ENCODE measurements around the gene CD68.
A peak's percentile ranks its signal among the peaks of the same experiment; 100 is the strongest.

The CD68 gene

GRCh38 chr17:7555320-7555948, 24.0 kb upstream of the CD68 start:
- no CpG with 5 or more reads among the region's 10 CpGs for WGBS (ENCODE audit: extremely low coverage, insufficient coverage, insufficient read length)
- no peak overlapping the region for H4K8ac ChIP-seq (ENCODE audit: low read depth, low read length)

GRCh38 chr17:7556627-7557026, 22.8 kb upstream of the CD68 start:
- no peak overlapping the region for H3K4me2 ChIP-seq (ENCODE audit: low read length)
- H3K23ac ChIP-seq (ENCODE audit: low read length), result no peak overlapping the region
- H3K27me3 ChIP-seq (ENCODE audit: insufficient read depth, low read length), result no peaks in the 10 kb centered on the region
- H3K18ac ChIP-seq (ENCODE audit: low read length), result no peak overlapping the region
- H2AFZ ChIP-seq (ENCODE audit: insufficient read depth, low read length, poor library complexity), result no peak overlapping the region
- no peak overlapping the region for H3K4me3 ChIP-seq (ENCODE audit: low read depth, low read length)
- peaks cover 3% of the 10 kb centered on the region for H3K79me2 ChIP-seq (ENCODE audit: control insufficient read depth, insufficient read depth, low read length, poor library complexity)
- peaks cover 6% of the 10 kb centered on the region for H3K79me1 ChIP-seq (ENCODE audit: low read length)
- H2AK5ac ChIP-seq (ENCODE audit: low read length), result no peak overlapping the region
- H3K9ac ChIP-seq (ENCODE audit: low read length), result no peak overlapping the region
- H3K14ac ChIP-seq (ENCODE audit: low read length), result no peak overlapping the region
- H3K4me1 ChIP-seq (ENCODE audit: control insufficient read depth in 1 of 2, insufficient read depth in 2 of 2, low read length in 2 of 2), result peaks cover 4 to 7% of the 10 kb centered on the region in 2 experiments
- no CpG with 5 or more reads among the region's 12 CpGs for WGBS (ENCODE audit: extremely low coverage, insufficient coverage, insufficient read length)
- no peaks in the 10 kb centered on the region for H3K36me3 ChIP-seq (ENCODE audit: control insufficient read depth in 1 of 2, insufficient read depth in 2 of 2, low read length in 2 of 2)
- H4K91ac ChIP-seq (ENCODE audit: low read depth, low read length), result no peak overlapping the region
- no peak overlapping the region for H2BK12ac ChIP-seq (ENCODE audit: low read length)
- no peak overlapping the region for H4K8ac ChIP-seq (ENCODE audit: low read depth, low read length)
- no peak overlapping the region for H2BK120ac ChIP-seq (ENCODE audit: insufficient read depth, low read length, poor library complexity)
- DNase-seq, result no peak
- H3K27ac ChIP-seq (ENCODE audit: low read depth, low read length), result no peak overlapping the region
- H2BK5ac ChIP-seq (ENCODE audit: low read depth, low read length, poor library complexity), result no peak overlapping the region
- H3K9me3 ChIP-seq (ENCODE audit: insufficient read depth, low read depth, low read length), result no peaks in the 10 kb centered on the region
- H4K12ac ChIP-seq (ENCODE audit: low read depth, low read length), result no peak overlapping the region
- H3K4ac ChIP-seq (ENCODE audit: low read depth, low read length), result no peak overlapping the region

More at GRCh38 chr17:7555320-7555948, 24.0 kb upstream of the CD68 start:
- Histone ChIP-seq H3K4me3 (ENCODE audit: low read depth, low read length) (no peak overlapping the region), H3K4ac (ENCODE audit: low read depth, low read length) (no peak overlapping the region), H3K79me2 (ENCODE audit: control insufficient read depth, insufficient read depth, low read length, poor library complexity) (no peaks in the 10 kb centered on the region), H3K4me2 (ENCODE audit: low read length) (no peak overlapping the region), H3K4me1 (ENCODE audit: control insufficient read depth in 1 of 2, insufficient read depth in 2 of 2, low read length in 2 of 2) (peaks cover 3 to 4% of the 10 kb centered on the region in 2 experiments), H2BK12ac (ENCODE audit: low read length) (no peak overlapping the region), H3K9me3 (ENCODE audit: insufficient read depth, low read depth, low read length) (no peaks in the 10 kb centered on the region), H3K27me3 (ENCODE audit: insufficient read depth, low read length) (no peaks in the 10 kb centered on the region), H3K27ac (ENCODE audit: low read depth, low read length) (no peak overlapping the region), H2AFZ (ENCODE audit: insufficient read depth, low read length, poor library complexity) (no peak overlapping the region), H3K9ac (ENCODE audit: low read length) (no peak overlapping the region), H3K23ac (ENCODE audit: low read length) (no peak overlapping the region), H2BK5ac (ENCODE audit: low read depth, low read length, poor library complexity) (no peak overlapping the region), H3K79me1 (ENCODE audit: low read length) (no peaks in the 10 kb centered on the region), H3K14ac (ENCODE audit: low read length) (no peak overlapping the region), H3K18ac (ENCODE audit: low read length) (no peak overlapping the region), H3K36me3 (ENCODE audit: control insufficient read depth in 1 of 2, insufficient read depth in 2 of 2, low read length in 2 of 2) (no peaks in the 10 kb centered on the region), H2BK120ac (ENCODE audit: insufficient read depth, low read length, poor library complexity) (no peak overlapping the region), H4K12ac (ENCODE audit: low read depth, low read length) (no peak overlapping the region), H4K91ac (ENCODE audit: low read depth, low read length) (no peak overlapping the region), H2AK5ac (ENCODE audit: low read length) (no peak overlapping the region)
- DNase-seq, result no peak

GRCh38 chr17:7557147-7557764, 22.2 kb upstream of the CD68 start:
- DNase-seq, result no peak
- Histone ChIP-seq H3K18ac (ENCODE audit: low read length) (no peak overlapping the region), H3K9me3 (ENCODE audit: insufficient read depth, low read depth, low read length) (no peaks in the 10 kb centered on the region), H2AFZ (ENCODE audit: insufficient read depth, low read length, poor library complexity) (no peak overlapping the region), H4K91ac (ENCODE audit: low read depth, low read length) (no peak overlapping the region), H3K4me3 (ENCODE audit: low read depth, low read length) (no peak overlapping the region), H3K79me1 (ENCODE audit: low read length) (peaks cover 11% of the 10 kb centered on the region), H2BK120ac (ENCODE audit: insufficient read depth, low read length, poor library complexity) (no peak overlapping the region), H3K14ac (ENCODE audit: low read length) (no peak overlapping the region), H2BK12ac (ENCODE audit: low read length) (no peak overlapping the region), H3K9ac (ENCODE audit: low read length) (no peak overlapping the region), H3K4me1 (ENCODE audit: control insufficient read depth in 1 of 2, insufficient read depth in 2 of 2, low read length in 2 of 2) (peaks cover 4 to 7% of the 10 kb centered on the region in 2 experiments), H3K27me3 (ENCODE audit: insufficient read depth, low read length) (no peaks in the 10 kb centered on the region), H3K79me2 (ENCODE audit: control insufficient read depth, insufficient read depth, low read length, poor library complexity) (peaks cover 8% of the 10 kb centered on the region), H3K27ac (ENCODE audit: low read depth, low read length) (no peak overlapping the region), H3K23ac (ENCODE audit: low read length) (no peak overlapping the region), H2AK5ac (ENCODE audit: low read length) (no peak overlapping the region), H4K8ac (ENCODE audit: low read depth, low read length) (no peak overlapping the region), H3K36me3 (ENCODE audit: control insufficient read depth in 1 of 2, insufficient read depth in 2 of 2, low read length in 2 of 2) (no peaks in the 10 kb centered on the region), H3K4ac (ENCODE audit: low read depth, low read length) (no peak overlapping the region), H4K12ac (ENCODE audit: low read depth, low read length) (no peak overlapping the region), H3K4me2 (ENCODE audit: low read length) (no peak overlapping the region), H2BK5ac (ENCODE audit: low read depth, low read length, poor library complexity) (no peak overlapping the region)
- 100% methylated on average over 1 of the region's 19 CpGs for WGBS (ENCODE audit: extremely low coverage, insufficient coverage, insufficient read length)

- Histone ChIP-seq H3K4ac (ENCODE audit: low read depth, low read length) (no peak overlapping the region), H3K27me3 (ENCODE audit: insufficient read depth, low read length) (no peaks in the 10 kb centered on the region), H3K18ac (ENCODE audit: low read length) (no peak overlapping the region), H3K23ac (ENCODE audit: low read length) (no peak overlapping the region), H3K14ac (ENCODE audit: low read length) (peak overlapping the region; percentile 20), H3K9me3 (ENCODE audit: insufficient read depth, low read depth, low read length) (no peaks in the 10 kb centered on the region), H4K8ac (ENCODE audit: low read depth, low read length) (peak overlapping the region; percentile 70), H2AFZ (ENCODE audit: insufficient read depth, low read length, poor library complexity) (peak overlapping the region; percentile 57), H3K27ac (ENCODE audit: low read depth, low read length) (no peak overlapping the region), H4K12ac (ENCODE audit: low read depth, low read length) (peak overlapping the region; percentile 22), H3K4me3 (ENCODE audit: low read depth, low read length) (no peak overlapping the region), H2AK5ac (ENCODE audit: low read length) (no peak overlapping the region), H2BK5ac (ENCODE audit: low read depth, low read length, poor library complexity) (no peak overlapping the region), H3K79me1 (ENCODE audit: low read length) (peaks cover 11% of the 10 kb centered on the region), H2BK12ac (ENCODE audit: low read length) (no peak overlapping the region), H2BK120ac (ENCODE audit: insufficient read depth, low read length, poor library complexity) (no peak overlapping the region), H3K79me2 (ENCODE audit: control insufficient read depth, insufficient read depth, low read length, poor library complexity) (peaks cover 11% of the 10 kb centered on the region), H3K4me1 (ENCODE audit: control insufficient read depth in 1 of 2, insufficient read depth in 2 of 2, low read length in 2 of 2) (peaks cover 4 to 12% of the 10 kb centered on the region in 2 experiments), H3K9ac (ENCODE audit: low read length) (peak overlapping the region; percentile 8), H4K91ac (ENCODE audit: low read depth, low read length) (peak overlapping the region; percentile 65), H3K36me3 (ENCODE audit: control insufficient read depth in 1 of 2, insufficient read depth in 2 of 2, low read length in 2 of 2) (peaks cover 0 to under 1% of the 10 kb centered on the region in 2 experiments), H3K4me2 (ENCODE audit: low read length) (peak overlapping the region; percentile 41)
- WGBS (ENCODE audit: extremely low coverage, insufficient coverage, insufficient read length), result no CpG with 5 or more reads among the region's 21 CpGs
- DNase-seq, result no peak
These were observed 21.5 kb upstream of the CD68 start for GRCh38 chr17:7557775-7558543.
